HepG2 (cell line): ENCODE measurements around the gene DDIT4. TPM values are rescaled to one million over a fixed set of nuclear protein-coding genes. Genes with fewer than 3 reads are reported as not detected.

Experiments used
- ARNT2 ChIP-seq: sonication (generic); formaldehyde crosslinking; IDR thresholded peaks from 2 replicates; pipeline ENCODE4 v1.8.0; 2022; ENCODE audit warnings: mild to moderate bottlenecking, low read depth, missing genetic modification reagents, moderate library complexity
- ASH2L ChIP-seq: fragments of 300-600, 200-600 bp; sonication (generic); IDR thresholded peaks from 2 replicates; pipeline ENCODE4 v1.7.0; 2017; ENCODE audit warnings: low read depth, mild to moderate bottlenecking, moderate library complexity, mixed read lengths, low read length; ENCODE audit not compliant: insufficient read length
- DR1 ChIP-seq: sonication (generic); formaldehyde crosslinking; IDR thresholded peaks from 2 replicates; pipeline ENCODE4 v1.8.0; 2021; ENCODE audit warnings: mild to moderate bottlenecking, missing genetic modification reagents, inconsistent platforms
- FOXK2 ChIP-seq: fragments of 450-650 bp; IDR thresholded peaks from 2 replicates; pipeline ENCODE4 v1.6.1; 2016
- GPN1 ChIP-seq: sonication (generic); formaldehyde crosslinking; IDR thresholded peaks from 2 replicates; pipeline ENCODE4 v1.5.1; 2020; ENCODE audit warnings: missing genetic modification reagents, borderline replicate concordance
- GTF3A ChIP-seq: sonication (generic); formaldehyde crosslinking; conservative IDR thresholded peaks from 2 replicates; pipeline ENCODE4 v1.4.0; 2020; ENCODE audit warnings: mild to moderate bottlenecking, missing genetic modification reagents
- HCFC1 ChIP-seq: fragments of 150-350 bp; IDR thresholded peaks from 2 replicates; pipeline ENCODE4 v1.6.1; 2014; ENCODE audit warnings: low read depth, low read length
- HIVEP1 ChIP-seq: sonication (generic); formaldehyde crosslinking; IDR thresholded peaks from 2 replicates; pipeline ENCODE4 v1.4.0; 2020; ENCODE audit warnings: mild to moderate bottlenecking, missing genetic modification reagents
- MAF1 ChIP-seq: sonication (generic); formaldehyde crosslinking; IDR thresholded peaks from 2 replicates; pipeline ENCODE4 v1.5.0; 2020; ENCODE audit warnings: missing genetic modification reagents, borderline replicate concordance
- MIER2 ChIP-seq: IDR thresholded peaks from 2 replicates; pipeline ENCODE4 v1.6.1; 2016; ENCODE audit warnings: missing biosample characterization, missing genetic modification reagents
- MTF1 ChIP-seq: sonication (generic); formaldehyde crosslinking; IDR thresholded peaks from 2 replicates; pipeline ENCODE4 v1.5.0; 2020; ENCODE audit warnings: missing genetic modification reagents
- PAF1 ChIP-seq: IDR thresholded peaks from 2 replicates; pipeline ENCODE4 v1.6.1; 2016; ENCODE audit warnings: missing genetic modification reagents, missing compliant biosample characterization
- RARG ChIP-seq: sonication (generic); formaldehyde crosslinking; IDR thresholded peaks from 2 replicates; pipeline ENCODE4 v1.4.0; 2020; ENCODE audit warnings: low read depth, mild to moderate bottlenecking, missing genetic modification reagents
- THYN1 ChIP-seq: sonication (generic); formaldehyde crosslinking; IDR thresholded peaks from 2 replicates; pipeline ENCODE4 v1.8.1; 2023; ENCODE audit warnings: low read depth, mild to moderate bottlenecking, moderate library complexity, missing genetic modification reagents, borderline replicate concordance
- ZBTB20 ChIP-seq: sonication (generic); formaldehyde crosslinking; IDR thresholded peaks from 2 replicates; pipeline ENCODE4 v1.8.1; 2023; ENCODE audit warnings: missing genetic modification reagents, low read depth, mild to moderate bottlenecking, borderline replicate concordance
- ZNF101 ChIP-seq: sonication (generic); formaldehyde crosslinking; IDR thresholded peaks from 2 replicates; pipeline ENCODE4 v1.4.0; 2020; ENCODE audit warnings: mild to moderate bottlenecking, low read depth, missing genetic modification reagents, borderline replicate concordance
- ZNF672 ChIP-seq: sonication (generic); formaldehyde crosslinking; IDR thresholded peaks from 2 replicates; pipeline ENCODE4 v1.8.1; 2022; ENCODE audit warnings: missing genetic modification reagents
- ZSCAN21 ChIP-seq: sonication (generic); formaldehyde crosslinking; IDR thresholded peaks from 2 replicates; pipeline ENCODE4 v1.8.0; 2022; ENCODE audit warnings: mild to moderate bottlenecking, missing genetic modification reagents, moderate library complexity, borderline replicate concordance
- polyA plus RNA-seq, 8 experiments: library from polyadenylated mRNA; depleted of rRNA in 3 of 8; stranded (reverse) in 7 of 8; unstranded in 1 of 8; fragments of >200 nt; fragmentation: Illumina TruSeq in 4 of 8; extraction: Trizol in 4 of 8; gene quantifications; 2 replicates each; pipeline versions ENCODE4 v1.2.1 to v1.2.3, GENCODE V29; 2011 to 2016; ENCODE audit warnings: low read depth in 4 of 8, missing spikeins in 1 of 8, mixed read lengths in 1 of 8; ENCODE audit not compliant: insufficient read depth in 1 of 8
- total RNA-seq, 5 experiments: library from RNA; depleted of rRNA; stranded (reverse); fragments of >200 nt; fragmentation: Illumina TruSeq; extraction: Trizol; gene quantifications; 2 replicates each; pipeline ENCODE4 v1.2.3, GENCODE V29; 2016; ENCODE audit warnings: low read depth in 1 of 5
- TF ChIP-seq, protein P1 (sequence below): IDR thresholded peaks from 2 replicates; pipeline ENCODE4 v1.6.1; 2016; ENCODE audit warnings: missing biosample characterization, missing genetic modification reagents, low read depth
- TF ChIP-seq, protein P2 (sequence below): sonication (generic); formaldehyde crosslinking; IDR thresholded peaks from 2 replicates; pipeline ENCODE4 v1.9.0; 2021; ENCODE audit warnings: missing genetic modification reagents, mild to moderate bottlenecking, borderline replicate concordance
- TF ChIP-seq, protein P3 (sequence below): sonication (generic); formaldehyde crosslinking; IDR thresholded peaks from 2 replicates; pipeline ENCODE4 v1.4.0; 2020; ENCODE audit warnings: missing genetic modification reagents

Gene DDIT4
- total and polyA plus RNA-seq, 2 of the 13 experiments (the other 11 are each of a cell fraction or from before 2014, with no cell fraction given) = 35.6 to 40.7 TPM

DNA sequence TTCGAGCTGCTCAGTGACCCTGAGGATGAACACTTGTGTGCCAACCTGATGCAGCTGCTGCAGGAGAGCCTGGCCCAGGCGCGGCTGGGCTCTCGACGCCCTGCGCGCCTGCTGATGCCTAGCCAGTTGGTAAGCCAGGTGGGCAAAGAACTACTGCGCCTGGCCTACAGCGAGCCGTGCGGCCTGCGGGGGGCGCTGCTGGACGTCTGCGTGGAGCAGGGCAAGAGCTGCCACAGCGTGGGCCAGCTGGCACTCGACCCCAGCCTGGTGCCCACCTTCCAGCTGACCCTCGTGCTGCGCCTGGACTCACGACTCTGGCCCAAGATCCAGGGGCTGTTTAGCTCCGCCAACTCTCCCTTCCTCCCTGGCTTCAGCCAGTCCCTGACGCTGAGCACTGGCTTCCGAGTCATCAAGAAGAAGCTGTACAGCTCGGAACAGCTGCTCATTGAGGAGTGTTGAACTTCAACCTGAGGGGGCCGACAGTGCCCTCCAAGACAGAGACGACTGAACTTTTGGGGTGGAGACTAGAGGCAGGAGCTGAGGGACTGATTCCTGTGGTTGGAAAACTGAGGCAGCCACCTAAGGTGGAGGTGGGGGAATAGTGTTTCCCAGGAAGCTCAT is 1.1 kb downstream of the DDIT4 start (continued):
- TF ChIP-seq MTF1 (CRISPR knock-in tag) = no peak
- TF ChIP-seq, protein P1, sequence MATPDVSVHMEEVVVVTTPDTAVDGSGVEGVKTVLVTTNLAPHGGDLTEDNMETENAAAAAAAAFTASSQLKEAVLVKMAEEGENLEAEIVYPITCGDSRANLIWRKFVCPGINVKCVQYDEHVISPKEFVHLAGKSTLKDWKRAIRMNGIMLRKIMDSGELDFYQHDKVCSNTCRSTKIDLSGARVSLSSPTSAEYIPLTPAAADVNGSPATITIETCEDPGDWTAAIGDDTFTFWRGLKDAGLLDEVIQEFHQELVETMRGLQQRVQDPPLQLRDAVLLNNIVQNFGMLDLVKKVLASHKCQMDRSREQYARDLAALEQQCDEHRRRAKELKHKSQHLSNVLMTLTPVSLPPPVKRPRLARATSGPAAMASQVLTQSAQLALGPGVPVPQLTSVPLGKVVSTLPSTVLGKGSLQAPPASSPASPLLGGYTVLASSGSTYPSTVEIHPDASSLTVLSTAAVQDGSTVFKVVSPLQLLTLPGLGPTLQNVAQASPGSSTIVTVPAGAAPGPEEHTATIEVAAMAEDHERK (CRISPR knock-in tag) = no peak
- TF ChIP-seq ASH2L = peak; percentile 41
- TF ChIP-seq ZBTB20 (CRISPR knock-in tag) = no peak
- TF ChIP-seq, protein P2, sequence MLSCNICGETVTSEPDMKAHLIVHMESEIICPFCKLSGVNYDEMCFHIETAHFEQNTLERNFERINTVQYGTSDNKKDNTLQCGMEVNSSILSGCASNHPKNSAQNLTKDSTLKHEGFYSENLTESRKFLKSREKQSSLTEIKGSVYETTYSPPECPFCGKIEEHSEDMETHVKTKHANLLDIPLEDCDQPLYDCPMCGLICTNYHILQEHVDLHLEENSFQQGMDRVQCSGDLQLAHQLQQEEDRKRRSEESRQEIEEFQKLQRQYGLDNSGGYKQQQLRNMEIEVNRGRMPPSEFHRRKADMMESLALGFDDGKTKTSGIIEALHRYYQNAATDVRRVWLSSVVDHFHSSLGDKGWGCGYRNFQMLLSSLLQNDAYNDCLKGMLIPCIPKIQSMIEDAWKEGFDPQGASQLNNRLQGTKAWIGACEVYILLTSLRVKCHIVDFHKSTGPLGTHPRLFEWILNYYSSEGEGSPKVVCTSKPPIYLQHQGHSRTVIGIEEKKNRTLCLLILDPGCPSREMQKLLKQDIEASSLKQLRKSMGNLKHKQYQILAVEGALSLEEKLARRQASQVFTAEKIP = no peak
- TF ChIP-seq GPN1 (CRISPR knock-in tag) = no peak
- no peak for TF ChIP-seq FOXK2
- no peak for TF ChIP-seq THYN1 (CRISPR knock-in tag)
- TF ChIP-seq MIER2 = no peak
- TF ChIP-seq MAF1 (CRISPR knock-in tag) = no peak
- 0 out of 2 replicates have a peak, but pooled peaks have one; percentile 7 for TF ChIP-seq ARNT2 (CRISPR knock-in tag)
- no peak for TF ChIP-seq RARG (CRISPR knock-in tag)
- TF ChIP-seq PAF1 (CRISPR knock-in tag) = peak; percentile 94
- TF ChIP-seq, protein P3, sequence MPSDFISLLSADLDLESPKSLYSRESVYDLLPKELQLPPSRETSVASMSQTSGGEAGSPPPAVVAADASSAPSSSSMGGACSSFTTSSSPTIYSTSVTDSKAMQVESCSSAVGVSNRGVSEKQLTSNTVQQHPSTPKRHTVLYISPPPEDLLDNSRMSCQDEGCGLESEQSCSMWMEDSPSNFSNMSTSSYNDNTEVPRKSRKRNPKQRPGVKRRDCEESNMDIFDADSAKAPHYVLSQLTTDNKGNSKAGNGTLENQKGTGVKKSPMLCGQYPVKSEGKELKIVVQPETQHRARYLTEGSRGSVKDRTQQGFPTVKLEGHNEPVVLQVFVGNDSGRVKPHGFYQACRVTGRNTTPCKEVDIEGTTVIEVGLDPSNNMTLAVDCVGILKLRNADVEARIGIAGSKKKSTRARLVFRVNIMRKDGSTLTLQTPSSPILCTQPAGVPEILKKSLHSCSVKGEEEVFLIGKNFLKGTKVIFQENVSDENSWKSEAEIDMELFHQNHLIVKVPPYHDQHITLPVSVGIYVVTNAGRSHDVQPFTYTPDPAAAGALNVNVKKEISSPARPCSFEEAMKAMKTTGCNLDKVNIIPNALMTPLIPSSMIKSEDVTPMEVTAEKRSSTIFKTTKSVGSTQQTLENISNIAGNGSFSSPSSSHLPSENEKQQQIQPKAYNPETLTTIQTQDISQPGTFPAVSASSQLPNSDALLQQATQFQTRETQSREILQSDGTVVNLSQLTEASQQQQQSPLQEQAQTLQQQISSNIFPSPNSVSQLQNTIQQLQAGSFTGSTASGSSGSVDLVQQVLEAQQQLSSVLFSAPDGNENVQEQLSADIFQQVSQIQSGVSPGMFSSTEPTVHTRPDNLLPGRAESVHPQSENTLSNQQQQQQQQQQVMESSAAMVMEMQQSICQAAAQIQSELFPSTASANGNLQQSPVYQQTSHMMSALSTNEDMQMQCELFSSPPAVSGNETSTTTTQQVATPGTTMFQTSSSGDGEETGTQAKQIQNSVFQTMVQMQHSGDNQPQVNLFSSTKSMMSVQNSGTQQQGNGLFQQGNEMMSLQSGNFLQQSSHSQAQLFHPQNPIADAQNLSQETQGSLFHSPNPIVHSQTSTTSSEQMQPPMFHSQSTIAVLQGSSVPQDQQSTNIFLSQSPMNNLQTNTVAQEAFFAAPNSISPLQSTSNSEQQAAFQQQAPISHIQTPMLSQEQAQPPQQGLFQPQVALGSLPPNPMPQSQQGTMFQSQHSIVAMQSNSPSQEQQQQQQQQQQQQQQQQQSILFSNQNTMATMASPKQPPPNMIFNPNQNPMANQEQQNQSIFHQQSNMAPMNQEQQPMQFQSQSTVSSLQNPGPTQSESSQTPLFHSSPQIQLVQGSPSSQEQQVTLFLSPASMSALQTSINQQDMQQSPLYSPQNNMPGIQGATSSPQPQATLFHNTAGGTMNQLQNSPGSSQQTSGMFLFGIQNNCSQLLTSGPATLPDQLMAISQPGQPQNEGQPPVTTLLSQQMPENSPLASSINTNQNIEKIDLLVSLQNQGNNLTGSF = no peak
- no peak for TF ChIP-seq HCFC1
- TF ChIP-seq ZSCAN21 (CRISPR knock-in tag) = peak; percentile 55; the same call in 1 of the 2 replicates
- 0 out of 2 replicates have a peak, but pooled peaks have one; percentile 31 for TF ChIP-seq ZNF101 (CRISPR knock-in tag)
- TF ChIP-seq ZNF672 (CRISPR knock-in tag) = no peak
- TF ChIP-seq HIVEP1 (CRISPR knock-in tag) = no peak
- no peak for TF ChIP-seq DR1 (CRISPR knock-in tag)
- no peak; the same call in 1 of the 2 replicates for TF ChIP-seq GTF3A (CRISPR knock-in tag)
